CD14-positive monocyte (primary cell): Measurements from ENCODE around the gene CLEC19A. TPM values are rescaled to one million over a fixed set of nuclear protein-coding genes. Genes with fewer than 3 reads are reported as not detected.

Source experiments
- DNase-seq, 3 donors: peaks; one replicate each; pipeline ENCODE4 v3.0.0-alpha.2; 2011 to 2022
- H2AFZ ChIP-seq: 2 replicates; pipeline ENCODE4 v1.6.0; 2012; ENCODE audit warnings: mild to moderate bottlenecking, low read depth, low read length, inconsistent platforms; ENCODE audit not compliant: insufficient read depth, poor library complexity, severe bottlenecking
- H3K27ac ChIP-seq, 2 donors: 1 replicate in 1 of 2; 2 replicates in 1 of 2; pipeline ENCODE4 v1.5.1; 2012 to 2013; ENCODE audit warnings: low read length in 2 of 2, control low read depth in 1 of 2, inconsistent platforms in 1 of 2, low read depth in 1 of 2, mild to moderate bottlenecking in 1 of 2
- H3K27me3 ChIP-seq, 2 donors: one replicate each; pipeline versions ENCODE4 v1.6.0 to v1.6.1; 2011 to 2013; ENCODE audit warnings: low read length in 2 of 2; ENCODE audit not compliant: control insufficient read depth in 2 of 2, insufficient read depth in 2 of 2
- H3K36me3 ChIP-seq, 2 donors: replicated peaks in 1 of 2; 1 replicate in 1 of 2; 2 replicates in 1 of 2; pipeline versions ENCODE4 v1.5.1 to v1.6.1; 2012 to 2013; ENCODE audit warnings: low read length in 2 of 2, control low read depth in 1 of 2, inconsistent platforms in 1 of 2, mild to moderate bottlenecking in 1 of 2; ENCODE audit not compliant: insufficient read depth in 2 of 2, control insufficient read depth in 1 of 2
- H3K4me1 ChIP-seq, 2 donors: 1 replicate in 1 of 2; 2 replicates in 1 of 2; pipeline versions ENCODE4 v1.5.1 to v1.6.1; 2012 to 2013; ENCODE audit warnings: low read length in 2 of 2, control low read depth in 1 of 2, inconsistent platforms in 1 of 2, mild to moderate bottlenecking in 1 of 2, moderate library complexity in 1 of 2; ENCODE audit not compliant: insufficient read depth in 2 of 2, control insufficient read depth in 1 of 2
- H3K4me2 ChIP-seq: replicated peaks from 2 replicates; pipeline ENCODE3; 2012; ENCODE audit warnings: low read length, moderate library complexity, mild to moderate bottlenecking; ENCODE audit not compliant: poor library complexity, severe bottlenecking; ENCODE audit errors: extremely low read depth
- H3K4me3 ChIP-seq, 3 experiments: fragments of 200-600 bp in 1 of 3; sonication (generic) in 1 of 3; replicated peaks in 1 of 3; 1 replicate in 2 of 3; 2 replicates in 1 of 3; pipeline ENCODE4 v1.5.1; 2011 to 2013; ENCODE audit warnings: low read length in 3 of 3, mild to moderate bottlenecking in 3 of 3, control low read depth in 2 of 3, low read depth in 2 of 3, inconsistent platforms in 1 of 3, moderate library complexity in 1 of 3
- H3K79me2 ChIP-seq: 2 replicates; pipeline ENCODE4 v1.6.0; 2012; ENCODE audit warnings: mild to moderate bottlenecking, control low read depth, inconsistent platforms, low read length, moderate library complexity; ENCODE audit not compliant: insufficient read depth
- H3K9ac ChIP-seq: 2 replicates; pipeline ENCODE4 v1.6.0; 2017; ENCODE audit warnings: low read length, mild to moderate bottlenecking; ENCODE audit not compliant: insufficient read depth, poor library complexity, severe bottlenecking
- H3K9me3 ChIP-seq, 2 donors: replicated peaks in 1 of 2; 1 replicate in 1 of 2; 2 replicates in 1 of 2; pipeline versions ENCODE4 v1.5.1 to v1.6.1; 2012 to 2013; ENCODE audit warnings: low read length in 2 of 2, control low read depth in 1 of 2; ENCODE audit not compliant: control insufficient read depth in 1 of 2, insufficient read depth in 1 of 2
- H4K20me1 ChIP-seq: 2 replicates; pipeline ENCODE4 v1.6.0; 2012; ENCODE audit warnings: mild to moderate bottlenecking, low read length, control low read depth, moderate library complexity; ENCODE audit not compliant: insufficient read depth
- H3K27ac Mint-ChIP-seq, 7 donors: one replicate each; pipeline ENCODE4 v1.8.0; 2020; ENCODE audit warnings: mild to moderate bottlenecking in 7 of 7, mixed read lengths in 7 of 7, moderate library complexity in 6 of 7, inconsistent platforms in 2 of 7
- H3K27me3 Mint-ChIP-seq, 3 donors: one replicate each; pipeline ENCODE4 v1.8.0; 2021 to 2022; ENCODE audit warnings: low read depth in 3 of 3, mild to moderate bottlenecking in 3 of 3, mixed read lengths in 3 of 3, moderate library complexity in 3 of 3, inconsistent platforms in 1 of 3
- H3K36me3 Mint-ChIP-seq, 2 donors: one replicate each; pipeline ENCODE4 v1.8.0; 2020; ENCODE audit warnings: mixed read lengths in 2 of 2, inconsistent platforms in 1 of 2, mild to moderate bottlenecking in 1 of 2
- H3K4me1 Mint-ChIP-seq: one replicate; pipeline ENCODE4 v1.8.0; 2020; ENCODE audit warnings: mild to moderate bottlenecking, mixed read lengths
- H3K4me3 Mint-ChIP-seq, 2 donors: one replicate each; pipeline ENCODE4 v1.8.0; 2020; ENCODE audit warnings: mild to moderate bottlenecking in 2 of 2, mixed read lengths in 2 of 2, moderate library complexity in 1 of 2
- H3K9me3 Mint-ChIP-seq, 7 donors: one replicate each; pipeline ENCODE4 v1.8.0; 2020 to 2022; ENCODE audit warnings: mixed read lengths in 7 of 7, mild to moderate bottlenecking in 6 of 7, moderate library complexity in 6 of 7, inconsistent platforms in 2 of 7
- CTCF ChIP-seq: fragments of 200-600 bp; IDR thresholded peaks from one replicate; pipeline ENCODE4 v1.8.0; 2022; ENCODE audit warnings: antibody characterized with exemption, mild to moderate bottlenecking
- whole genome bisulfite sequencing: methylation state at CpG from one replicate; pipeline ENCODE4 v1.1.5; 2013; ENCODE audit warnings: missing lambda C conversion rate; ENCODE audit not compliant: insufficient coverage; 5-methylcytosine and 5-hydroxymethylcytosine counted together
- intact Hi-C, 2 donors: fragments of 100-400 bp; cut with micrococcal nuclease; formaldehyde crosslinking; loops; one replicate each; pipeline versions ENCODE4 v1.15.0 to v1.15.1; 2023
- polyA plus RNA-seq, 3 donors: library from polyadenylated mRNA; depleted of rRNA in 1 of 3; unstranded in 2 of 3; stranded (reverse) in 1 of 3; fragments of 300-500 nt in 2 of 3; fragments of >200 nt in 1 of 3; fragmentation: Illumina TruSeq in 2 of 3; gene quantifications; 1 replicate in 2 of 3; 2 replicates in 1 of 3; pipeline ENCODE4 v1.2.3, GENCODE V29; 2012 to 2021

The CLEC19A gene
- polyA plus RNA-seq, 3 donors = not detected

DNA sequence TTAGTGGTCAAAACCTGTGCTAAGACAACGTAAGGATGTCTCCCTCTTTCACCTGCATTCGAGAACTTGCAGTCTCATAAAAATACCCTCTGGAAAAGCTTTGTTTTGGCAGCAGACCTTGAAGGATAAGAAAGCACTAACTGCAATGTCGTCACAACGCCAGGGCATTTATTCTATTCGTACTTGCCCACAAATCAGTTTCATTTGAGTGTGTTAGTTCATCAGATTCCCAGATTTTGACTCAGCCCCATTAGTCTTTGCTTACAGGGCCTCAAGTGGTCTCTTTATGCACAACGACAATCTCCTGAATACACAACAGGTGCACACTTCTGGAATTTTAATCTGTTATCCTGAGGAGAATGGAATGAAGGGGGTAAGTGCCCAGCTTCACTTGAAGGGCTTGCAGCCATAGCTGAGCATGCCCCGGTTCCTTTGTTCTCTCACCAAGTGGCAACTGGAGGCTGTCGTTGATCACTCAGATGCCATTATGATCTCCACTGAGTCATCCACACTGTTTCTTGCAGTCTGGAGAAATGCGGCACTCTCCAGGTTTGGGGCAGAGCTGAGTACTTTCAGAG lies 58.8 kb downstream of the CLEC19A start:
- no peak overlapping the region for H3K4me3 Mint-ChIP-seq
- no peak for TF ChIP-seq CTCF
- no peaks in the 10 kb centered on the region for H3K9me3 ChIP-seq
- intact Hi-C loops = no loop called here
- WGBS = 93% methylated on average over 3 of the region's 9 CpGs
- H3K4me3 ChIP-seq = no peak overlapping the region
- no peak overlapping the region for H3K27ac Mint-ChIP-seq
- peaks cover 14 to 17% (median 14%) of the 10 kb centered on the region in 3 donors for H3K27me3 Mint-ChIP-seq
- H3K27ac ChIP-seq = no peak overlapping the region
- no peak for DNase-seq
- no peak overlapping the region for H3K9ac ChIP-seq
- H3K4me2 ChIP-seq = no peak overlapping the region
- no peak overlapping the region for H2AFZ ChIP-seq
- no peaks in the 10 kb centered on the region for H3K36me3 Mint-ChIP-seq
- no peaks in the 10 kb centered on the region for H3K4me1 Mint-ChIP-seq
- H3K9me3 Mint-ChIP-seq = peaks cover 0 to 5% (median 2%) of the 10 kb centered on the region in 7 donors
- H3K27me3 ChIP-seq = peaks cover 0 to 11% of the 10 kb centered on the region in 2 donors
- H3K36me3 ChIP-seq = no peaks in the 10 kb centered on the region
- H4K20me1 ChIP-seq = no peaks in the 10 kb centered on the region
- H3K79me2 ChIP-seq = no peaks in the 10 kb centered on the region
- H3K4me1 ChIP-seq = no peaks in the 10 kb centered on the region

DNA sequence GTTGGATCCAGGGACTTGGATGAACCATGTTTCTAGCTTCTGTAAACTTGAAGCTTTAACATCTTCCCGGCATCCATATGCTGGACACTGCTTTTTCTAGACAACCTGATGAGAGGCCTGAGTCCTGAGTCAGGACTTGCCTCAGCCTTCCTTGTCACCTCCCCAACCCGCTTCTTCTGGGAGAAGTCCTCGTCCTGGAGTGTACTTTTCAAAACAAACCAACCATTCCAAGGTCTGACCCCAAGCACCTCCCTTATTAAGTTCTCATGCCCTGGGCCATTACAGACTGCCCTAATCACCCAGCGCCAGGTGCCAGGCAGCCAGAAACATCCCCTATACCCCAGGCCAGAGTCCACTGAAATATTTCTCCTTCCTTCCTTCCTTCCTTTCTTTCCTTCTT lies 59.4 kb downstream of the CLEC19A start:
- Mint-ChIP-seq H3K36me3 (no peaks in the 10 kb centered on the region), H3K27ac (peak overlapping the region in 1 of 7 donors; percentile 28), H3K4me3 (no peak overlapping the region), H3K9me3 (peaks cover 0 to 5% (median 2%) of the 10 kb centered on the region in 7 donors), H3K4me1 (no peaks in the 10 kb centered on the region), H3K27me3 (peaks cover 15 to 17% (median 17%) of the 10 kb centered on the region in 3 donors)
- Histone ChIP-seq H3K79me2 (no peaks in the 10 kb centered on the region), H2AFZ (no peak overlapping the region), H3K4me2 (no peak overlapping the region), H4K20me1 (no peaks in the 10 kb centered on the region), H3K9ac (no peak overlapping the region), H3K4me3 (no peak overlapping the region), H3K9me3 (no peaks in the 10 kb centered on the region), H3K36me3 (no peaks in the 10 kb centered on the region), H3K27ac (no peak overlapping the region), H3K4me1 (no peaks in the 10 kb centered on the region), H3K27me3 (peaks cover 0 to 15% of the 10 kb centered on the region in 2 donors)
- TF ChIP-seq CTCF = no peak
- DNase-seq = no peak
- WGBS = 90% methylated on average over 4 of the region's 4 CpGs
- intact Hi-C loops = no loop called here
